WTC11 (cell line): Measurements from ENCODE around the gene UNC93B1.

Experiments used
- ARID4B ChIP-seq: sonication (generic); formaldehyde crosslinking; IDR thresholded peaks from 2 replicates; pipeline ENCODE4 v1.8.0; 2023; ENCODE audit warnings: missing genetic modification reagents, mild to moderate bottlenecking, borderline replicate concordance
- CTCF ChIP-seq: fragments of 200-600 bp; IDR thresholded peaks from 2 replicates; pipeline ENCODE4 v1.8.0; 2022; ENCODE audit warnings: antibody characterized with exemption
- E2F1 ChIP-seq: sonication (generic); formaldehyde crosslinking; IDR thresholded peaks from 2 replicates; pipeline ENCODE4 v1.8.0; 2022; ENCODE audit warnings: mild to moderate bottlenecking, missing genetic modification reagents
- E2F4 ChIP-seq: sonication (generic); formaldehyde crosslinking; IDR thresholded peaks from 2 replicates; pipeline ENCODE4 v1.8.1; 2022; ENCODE audit warnings: low read depth, mild to moderate bottlenecking, moderate library complexity, missing genetic modification reagents, borderline replicate concordance
- ELF4 ChIP-seq: sonication (generic); formaldehyde crosslinking; IDR thresholded peaks from 2 replicates; pipeline ENCODE4 v1.8.1; 2022; ENCODE audit warnings: low read depth, mild to moderate bottlenecking, moderate library complexity, missing genetic modification reagents
- IRF2 ChIP-seq: sonication (generic); formaldehyde crosslinking; IDR thresholded peaks from 2 replicates; pipeline ENCODE4 v1.8.0; 2022; ENCODE audit warnings: low read depth, missing genetic modification reagents, borderline replicate concordance
- MAX ChIP-seq: sonication (generic); formaldehyde crosslinking; IDR thresholded peaks from 2 replicates; pipeline ENCODE4 v1.8.0; 2022; ENCODE audit warnings: mild to moderate bottlenecking, missing genetic modification reagents
- SP1 ChIP-seq: sonication (generic); formaldehyde crosslinking; conservative IDR thresholded peaks from 2 replicates; pipeline ENCODE4 v1.8.1; 2022; ENCODE audit warnings: missing genetic modification reagents
- TCF7 ChIP-seq: sonication (generic); formaldehyde crosslinking; IDR thresholded peaks from 2 replicates; pipeline ENCODE4 v1.8.0; 2022; ENCODE audit warnings: mild to moderate bottlenecking, low read depth, missing genetic modification reagents, moderate library complexity
- TEAD4 ChIP-seq: sonication (generic); formaldehyde crosslinking; IDR thresholded peaks from 2 replicates; pipeline ENCODE4 v1.8.0; 2022; ENCODE audit warnings: mild to moderate bottlenecking, missing genetic modification reagents
- ZBTB21 ChIP-seq: sonication (generic); formaldehyde crosslinking; IDR thresholded peaks from 2 replicates; pipeline ENCODE4 v1.8.1; 2023; ENCODE audit warnings: mild to moderate bottlenecking, missing genetic modification reagents, borderline replicate concordance
- ZNF396 ChIP-seq: fragments of 250-450 bp; sonication (Bioruptor Pico); IDR thresholded peaks from 2 replicates; pipeline ENCODE4 v1.8.0; 2021; ENCODE audit warnings: mild to moderate bottlenecking, moderate library complexity, borderline replicate concordance
- ZNF512 ChIP-seq: sonication (generic); formaldehyde crosslinking; IDR thresholded peaks from 2 replicates; pipeline ENCODE4 v1.8.1; 2022; ENCODE audit warnings: missing genetic modification reagents, borderline replicate concordance
- ZSCAN18 ChIP-seq: fragments of 250-450 bp; sonication (Bioruptor Pico); IDR thresholded peaks from 2 replicates; pipeline ENCODE4 v2.1.2; 2022; ENCODE audit warnings: mild to moderate bottlenecking, moderate library complexity

GRCh38 chr11:68036717-68037239 lies 32.9 kb upstream of the UNC93B1 start:
- TF ChIP-seq CTCF = no peak
- TF ChIP-seq ZNF512 (CRISPR knock-in tag) = no peak
- TF ChIP-seq E2F1 (CRISPR knock-in tag) = no peak
- TF ChIP-seq SP1 (CRISPR knock-in tag) = no peak
- TF ChIP-seq TEAD4 (CRISPR knock-in tag) = no peak
- no peak for TF ChIP-seq MAX (CRISPR knock-in tag)
- TF ChIP-seq TCF7 (CRISPR knock-in tag) = no peak
- TF ChIP-seq ZSCAN18 (CRISPR knock-in tag) = no peak
- TF ChIP-seq ZNF396 (CRISPR knock-in tag) = no peak
- no peak for TF ChIP-seq ELF4 (CRISPR knock-in tag)
- TF ChIP-seq ZBTB21 (CRISPR knock-in tag) = no peak
- TF ChIP-seq E2F4 (CRISPR knock-in tag) = no peak
- TF ChIP-seq ARID4B (CRISPR knock-in tag) = no peak
- TF ChIP-seq IRF2 (CRISPR knock-in tag) = no peak
